Adrenal gland (tissue), 12 donors: ENCODE data around the gene CLCN7. TPM values are rescaled to one million over a fixed set of nuclear protein-coding genes. Genes with fewer than 3 reads are reported as not detected.

Source experiments
- DNase-seq, 7 donors: peaks; one replicate each; pipeline ENCODE4 v3.0.0-alpha.2; 2019 to 2020
- H3K27ac ChIP-seq, 5 donors: fragments of 200-600 bp; sonication (generic) in 4 of 5; 1 replicate in 3 of 5; 2 replicates in 2 of 5; pipeline versions ENCODE4 v1.5.1 to v1.8.0; 2016 to 2020; ENCODE audit warnings: mild to moderate bottlenecking in 1 of 5
- H3K27me3 ChIP-seq: fragments of 200-600 bp; 2 replicates; pipeline ENCODE4 v1.8.0; 2021
- H3K36me3 ChIP-seq, 2 donors: fragments of 200-600 bp; replicated peaks in 1 of 2; 1 replicate in 1 of 2; 2 replicates in 1 of 2; pipeline versions ENCODE4 v1.5.1 to v1.8.0; 2018 to 2022
- H3K4me1 ChIP-seq, 2 donors: fragments of 200-600 bp; replicated peaks in 1 of 2; 1 replicate in 1 of 2; 2 replicates in 1 of 2; pipeline versions ENCODE4 v1.5.1 to v1.8.0; 2018 to 2021
- H3K4me3 ChIP-seq, 4 donors: fragments of 200-600 bp; sonication (generic) in 3 of 4; one replicate each; pipeline ENCODE4 v1.5.1; 2016 to 2018
- H3K9me3 ChIP-seq, 3 donors: fragments of 200-600 bp; sonication (generic) in 1 of 3; replicated peaks in 1 of 3; 1 replicate in 2 of 3; 2 replicates in 1 of 3; pipeline versions ENCODE4 v1.5.1 to v1.8.0; 2016 to 2021
- CTCF ChIP-seq, 6 experiments: fragments of 450-650 bp in 4 of 6; fragments of 200-600 bp in 2 of 6; sonication (generic) in 1 of 6; IDR thresholded peaks; 1 replicate in 5 of 6; 2 replicates in 1 of 6; pipeline versions ENCODE4 v1.5.1 to v1.8.0; 2016 to 2021; ENCODE audit warnings: antibody characterized with exemption in 6 of 6, mild to moderate bottlenecking in 2 of 6, moderate library complexity in 1 of 6
- POLR2A ChIP-seq, 2 donors: fragments of 450-650 bp; IDR thresholded peaks; one replicate each; pipeline ENCODE4 v1.6.1; 2017; ENCODE audit warnings: antibody characterized with exemption in 2 of 2, mild to moderate bottlenecking in 2 of 2, moderate library complexity in 1 of 2
- WGBS, 4 donors: extraction: QIAGEN DNeasy Blood & Tissue Kit in 2 of 4; methylation state at CpG; one replicate each; pipeline versions ENCODE4 v1.1.5 to v1.1.7; 2013 to 2017; 5-methylcytosine and 5-hydroxymethylcytosine counted together
- intact Hi-C, 2 donors: fragments of 100-400 bp; cut with DNase I; formaldehyde crosslinking; loops; one replicate each; pipeline versions ENCODE4 v1.14.1 to v1.15.0; 2022 to 2023
- polyA plus RNA-seq, 3 donors: library from polyadenylated mRNA; stranded (reverse); fragments of 200-250 nt in 2 of 3; fragments of 350-450 nt in 1 of 3; fragmentation: Illumina TruSeq in 1 of 3; extraction: RNeasy Lipid Tissue Mini Kit (QIAGEN cat#74804) in 1 of 3; gene quantifications; one replicate each; pipeline ENCODE4 v1.2.3, GENCODE V29; 2013 to 2014
- total RNA-seq, 9 donors: library from RNA; depleted of rRNA in 4 of 9; stranded (reverse); fragments of >200 nt in 4 of 9; fragments of 120-200 nt in 1 of 9; fragmentation: NEBNext Ultra II Directional in 1 of 9; extraction: Animal tissue kit (Norgen Biotek cat#: 25700) in 1 of 9; gene quantifications; one replicate each; pipeline versions ENCODE4 v1.1.0 to v1.2.4, GENCODE V29; 2013 to 2023
- donor health status: healthy with polysubstance abuse.
- donor health status: Bipolar disorder and iron deficiency.
- donor health status: DM: yes; HTN: yes; CAD: no.
- donor health status: DM: no; HTN: no; CAD: no.
- donor health status: DM: no; HTN: no; CAD: no.
- donor health status: DM: yes; HTN: yes; CAD: no.

Gene CLCN7
- total and polyA plus RNA-seq, 12 donors, result 25.3 to 369 (median 127) TPM

- 90 to 95% (median 93%) methylated on average over 13 to 40 of the region's 40 CpGs for WGBS, 4 donors
- no peaks in the 10 kb centered on the region for H3K36me3 ChIP-seq
- H3K27ac ChIP-seq, result no peak overlapping the region
- no peak for TF ChIP-seq POLR2A (IDR thresholded peaks at IDR 0.05)
- no peak for TF ChIP-seq CTCF (IDR thresholded peaks at IDR 0.05)
- H3K4me3 ChIP-seq, result no peak overlapping the region
- H3K27me3 ChIP-seq, result no peaks in the 10 kb centered on the region
- H3K4me1 ChIP-seq, result no peaks in the 10 kb centered on the region
- intact Hi-C loops, result no loop called here
- DNase-seq, result no peak
- no peaks in the 10 kb centered on the region for H3K9me3 ChIP-seq
Measured at GRCh38 chr16:1434644-1435592, 39.9 kb downstream of the CLCN7 start.

GRCh38 chr16:1433756-1434155 is 41.1 kb downstream of the CLCN7 start:
- H3K4me3 ChIP-seq, result no peak overlapping the region
- H3K27me3 ChIP-seq, result no peaks in the 10 kb centered on the region
- WGBS, 4 donors, result 59 to 69% (median 65%) methylated on average over 12 to 22 of the region's 22 CpGs; no CpG with 5 or more reads in 1 of the 4 donors
- DNase-seq, result no peak
- H3K9me3 ChIP-seq, result no peaks in the 10 kb centered on the region
- no peaks in the 10 kb centered on the region for H3K36me3 ChIP-seq
- H3K4me1 ChIP-seq, result no peaks in the 10 kb centered on the region
- no peak for TF ChIP-seq POLR2A (IDR thresholded peaks at IDR 0.05)
- no peak for TF ChIP-seq CTCF (IDR thresholded peaks at IDR 0.05)
- H3K27ac ChIP-seq, result no peak overlapping the region
- intact Hi-C loops, result no loop called here

DNA sequence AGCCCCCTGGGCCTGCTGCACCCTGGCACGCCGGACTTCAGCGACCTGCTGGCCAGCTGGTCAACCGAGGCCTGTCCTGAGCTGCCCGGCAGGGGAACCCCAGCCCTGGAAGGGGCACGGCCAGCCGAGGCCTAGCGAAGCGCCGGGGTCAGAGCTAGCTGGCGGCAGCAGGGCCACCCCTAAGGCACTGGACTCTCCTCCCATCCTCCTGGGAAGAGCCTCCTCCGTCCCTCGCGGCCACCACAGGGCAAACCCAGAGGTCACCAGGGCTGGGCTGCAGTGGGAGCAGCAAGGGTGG is 41.6 kb downstream of the CLCN7 start:
- Histone ChIP-seq H3K4me1 (no peaks in the 10 kb centered on the region), H3K4me3 (no peak overlapping the region), H3K27me3 (no peaks in the 10 kb centered on the region), H3K36me3 (no peaks in the 10 kb centered on the region), H3K9me3 (no peaks in the 10 kb centered on the region), H3K27ac (no peak overlapping the region)
- intact Hi-C loops, result no loop called here
- DNase-seq, result no peak
- no peak for TF ChIP-seq POLR2A (IDR thresholded peaks at IDR 0.05)
- no peak for TF ChIP-seq CTCF (IDR thresholded peaks at IDR 0.05)
- WGBS, 4 donors, result 87 to 100% (median 91%) methylated on average over 4 to 14 of the region's 14 CpGs; no CpG with 5 or more reads in 1 of the 4 donors

GRCh38 chr16:1432388-1433262 is 42.2 kb downstream of the CLCN7 start:
- H3K4me3 ChIP-seq, result no peak overlapping the region
- H3K4me1 ChIP-seq, result no peaks in the 10 kb centered on the region

More at GRCh38 chr16:1432388-1433262, 42.2 kb downstream of the CLCN7 start:
- no peaks in the 10 kb centered on the region for H3K36me3 ChIP-seq
- H3K27ac ChIP-seq, result no peak overlapping the region
- DNase-seq, result no peak
- no peak for TF ChIP-seq CTCF (IDR thresholded peaks at IDR 0.05)
- no peak for TF ChIP-seq POLR2A (IDR thresholded peaks at IDR 0.05)
- WGBS, 4 donors, result 71 to 88% (median 79%) methylated on average over 6 to 63 of the region's 63 CpGs
- H3K9me3 ChIP-seq, result no peaks in the 10 kb centered on the region
- intact Hi-C loops, result no loop called here
- H3K27me3 ChIP-seq, result no peaks in the 10 kb centered on the region
